GM23338 (cell line): ENCODE data around the gene UBE2E2. TPM values are rescaled to one million over a fixed set of nuclear protein-coding genes. Genes with fewer than 3 reads are reported as not detected.

Source experiments
- ATAC-seq: fragments of 200-7000 bp; cut with Tn5 transposase; 3 replicates; pipeline ENCODE4 v1.9.1; 2020
- DNase-seq: peaks from one replicate; pipeline ENCODE4 v3.0.0-alpha.2; 2015; ENCODE audit warnings: low spot score
- H2AFZ ChIP-seq: fragments of 200-600 bp; sonication (generic); 2 replicates; pipeline ENCODE4 v1.8.0; 2016; ENCODE audit warnings: antibody characterized with exemption, mild to moderate bottlenecking, moderate library complexity
- H3F3A ChIP-seq: fragments of 200-600 bp; sonication (generic); replicated peaks from 2 replicates; pipeline ENCODE4 v1.8.0; 2017; ENCODE audit warnings: antibody characterized with exemption, mixed run types, low read depth
- H3K27ac ChIP-seq: fragments of 200-600 bp; sonication (generic); 2 replicates; pipeline ENCODE4 v1.6.1; 2016; ENCODE audit warnings: low read depth
- H3K27me3 ChIP-seq: fragments of 200-600 bp; sonication (generic); 2 replicates; pipeline ENCODE4 v1.8.0; 2016; ENCODE audit warnings: mild to moderate bottlenecking, mixed run types, moderate library complexity; ENCODE audit not compliant: insufficient read depth
- H3K36me3 ChIP-seq: fragments of 200-600 bp; sonication (generic); 2 replicates; pipeline ENCODE4 v1.8.0; 2016; ENCODE audit warnings: mild to moderate bottlenecking; ENCODE audit not compliant: insufficient read depth
- H3K4me1 ChIP-seq: fragments of 200-600 bp; sonication (generic); 2 replicates; pipeline ENCODE4 v1.8.0; 2016; ENCODE audit warnings: mild to moderate bottlenecking, moderate library complexity; ENCODE audit not compliant: insufficient read depth
- H3K4me2 ChIP-seq: fragments of 200-600 bp; sonication (generic); 2 replicates; pipeline ENCODE4 v1.7.1; 2017; ENCODE audit warnings: mixed run types
- H3K4me3 ChIP-seq: fragments of 200-600 bp; sonication (generic); 2 replicates; pipeline ENCODE4 v1.6.1; 2016; ENCODE audit warnings: mixed run types
- H3K79me2 ChIP-seq: fragments of 200-600 bp; sonication (generic); replicated peaks from 2 replicates; pipeline ENCODE4 v1.8.0; 2017; ENCODE audit warnings: mild to moderate bottlenecking; ENCODE audit not compliant: insufficient read depth
- H3K9me2 ChIP-seq: fragments of 200-600 bp; sonication (generic); 2 replicates; pipeline ENCODE4 v1.8.0; 2017; ENCODE audit not compliant: insufficient read depth
- H4K20me1 ChIP-seq: fragments of 200-600 bp; sonication (generic); replicated peaks from 2 replicates; pipeline ENCODE4 v1.8.0; 2017; ENCODE audit warnings: mild to moderate bottlenecking; ENCODE audit not compliant: insufficient read depth
- H3K27ac Mint-ChIP-seq: 2 replicates; pipeline ENCODE4 v1.8.0; 2020; ENCODE audit warnings: inconsistent platforms, mild to moderate bottlenecking, moderate library complexity, mixed read lengths
- H3K27me3 Mint-ChIP-seq: 3 replicates; pipeline ENCODE4 v1.8.0; 2022; ENCODE audit warnings: low read depth, mild to moderate bottlenecking, moderate library complexity, mixed read lengths, inconsistent platforms; ENCODE audit not compliant: insufficient read depth, poor library complexity
- H3K36me3 Mint-ChIP-seq: 3 replicates; pipeline ENCODE4 v1.8.0; 2021; ENCODE audit warnings: low read depth, mild to moderate bottlenecking, inconsistent platforms, moderate library complexity, mixed read lengths
- H3K4me1 Mint-ChIP-seq: 3 replicates; pipeline ENCODE4 v1.8.0; 2020; ENCODE audit warnings: mild to moderate bottlenecking, inconsistent platforms, mixed read lengths
- H3K4me3 Mint-ChIP-seq: 3 replicates; pipeline ENCODE4 v1.8.0; 2021; ENCODE audit warnings: moderate library complexity, mild to moderate bottlenecking, inconsistent platforms, mixed read lengths
- H3K9me3 Mint-ChIP-seq: 3 replicates; pipeline ENCODE4 v1.8.0; 2020; ENCODE audit warnings: moderate library complexity, mild to moderate bottlenecking, inconsistent platforms, mixed read lengths
- CREB1 ChIP-seq: fragments of 250-450 bp; sonication (Bioruptor Pico); IDR thresholded peaks from 2 replicates; pipeline ENCODE4 v1.5.0; 2020; ENCODE audit warnings: low read depth, mild to moderate bottlenecking, moderate library complexity
- CTCF ChIP-seq, 2 experiments: fragments of 200-600 bp in 1 of 2; sonication (generic) in 1 of 2; conservative IDR thresholded peaks; 2 replicates each; pipeline versions ENCODE4 v1.5.1 to v1.6.1; 2016 to 2017; ENCODE audit warnings: antibody characterized with exemption in 2 of 2, low read depth in 2 of 2, mild to moderate bottlenecking in 2 of 2, moderate library complexity in 1 of 2
- ETS1 ChIP-seq: IDR thresholded peaks from 2 replicates; pipeline ENCODE4 v1.6.1; 2016; ENCODE audit warnings: antibody characterized with exemption
- EZH2 ChIP-seq: fragments of 200-600 bp; sonication (generic); IDR thresholded peaks from one replicate; pipeline ENCODE4 v1.8.0; 2017; ENCODE audit warnings: antibody characterized with exemption, mild to moderate bottlenecking, low read depth; ENCODE audit not compliant: unreplicated experiment
- EZH2phosphoT487 ChIP-seq: fragments of 200-600 bp; sonication (generic); IDR thresholded peaks from one replicate; pipeline ENCODE4 v1.8.1; 2018; ENCODE audit warnings: antibody characterized with exemption; ENCODE audit not compliant: unreplicated experiment
- JUNB ChIP-seq: IDR thresholded peaks from one replicate; pipeline ENCODE4 v1.6.1; 2016; ENCODE audit warnings: antibody characterized with exemption; ENCODE audit not compliant: unreplicated experiment
- NANOG ChIP-seq: IDR thresholded peaks from 2 replicates; pipeline ENCODE4 v1.6.1; 2016; ENCODE audit warnings: antibody characterized with exemption, borderline replicate concordance
- POLR2AphosphoS5 ChIP-seq: IDR thresholded peaks from 2 replicates; pipeline ENCODE4 v1.6.1; 2016; ENCODE audit warnings: antibody characterized with exemption, low read depth
- STAT1 ChIP-seq: IDR thresholded peaks from one replicate; pipeline ENCODE4 v1.6.1; 2016; ENCODE audit warnings: antibody characterized with exemption; ENCODE audit not compliant: unreplicated experiment
- ZNF114 ChIP-seq: fragments of 250-450 bp; sonication (Bioruptor Pico); IDR thresholded peaks from 2 replicates; pipeline ENCODE4 v1.5.0; 2020; ENCODE audit warnings: mild to moderate bottlenecking, moderate library complexity
- ZNF331 ChIP-seq: fragments of 250-450 bp; sonication (Bioruptor Pico); IDR thresholded peaks from 2 replicates; pipeline ENCODE4 v1.5.0; 2020; ENCODE audit warnings: low read depth, mild to moderate bottlenecking, moderate library complexity
- ZNF462 ChIP-seq: fragments of 250-450 bp; sonication (Bioruptor Pico); IDR thresholded peaks from 2 replicates; pipeline ENCODE4 v1.5.0; 2020; ENCODE audit warnings: mild to moderate bottlenecking, moderate library complexity
- polyA plus RNA-seq: library from polyadenylated mRNA; unstranded; fragments of >200 nt; fragmentation: Nextera tagmentation; extraction: Ambion mirVana; gene quantifications from 2 replicates; pipeline ENCODE4 v1.2.1, GENCODE V29; 2016
- total RNA-seq: library from RNA; depleted of rRNA; stranded (reverse); fragments of >200 nt; shearing (Covaris generic); gene quantifications from 2 replicates; pipeline ENCODE4 v1.2.3, GENCODE V29; 2014
- TF ChIP-seq, protein P1 (sequence below): IDR thresholded peaks from one replicate; pipeline ENCODE4 v1.6.1; 2018; ENCODE audit warnings: antibody characterized with exemption; ENCODE audit not compliant: unreplicated experiment

Gene UBE2E2
- total and polyA plus RNA-seq, 2 experiments from 2014 or later = 86.9 to 169 TPM

- no peak overlapping the region; the same call in 1 of the 2 replicates for H3K27ac Mint-ChIP-seq
- TF ChIP-seq CREB1 (CRISPR knock-in tag) (no peak), EZH2 (no peak), ZNF114 (CRISPR knock-in tag) (no peak), ZNF331 (CRISPR knock-in tag) (no peak), STAT1 (no peak), ZNF462 (CRISPR knock-in tag) (no peak), CTCF (conservative IDR thresholded peaks at IDR 0.05; ENCODE audit: low read depth in 2 of 2) (no peak), ETS1 (no peak), JUNB (no peak), POLR2AphosphoS5 (no peak), NANOG (no peak), EZH2phosphoT487 (no peak)
- TF ChIP-seq, protein P1, sequence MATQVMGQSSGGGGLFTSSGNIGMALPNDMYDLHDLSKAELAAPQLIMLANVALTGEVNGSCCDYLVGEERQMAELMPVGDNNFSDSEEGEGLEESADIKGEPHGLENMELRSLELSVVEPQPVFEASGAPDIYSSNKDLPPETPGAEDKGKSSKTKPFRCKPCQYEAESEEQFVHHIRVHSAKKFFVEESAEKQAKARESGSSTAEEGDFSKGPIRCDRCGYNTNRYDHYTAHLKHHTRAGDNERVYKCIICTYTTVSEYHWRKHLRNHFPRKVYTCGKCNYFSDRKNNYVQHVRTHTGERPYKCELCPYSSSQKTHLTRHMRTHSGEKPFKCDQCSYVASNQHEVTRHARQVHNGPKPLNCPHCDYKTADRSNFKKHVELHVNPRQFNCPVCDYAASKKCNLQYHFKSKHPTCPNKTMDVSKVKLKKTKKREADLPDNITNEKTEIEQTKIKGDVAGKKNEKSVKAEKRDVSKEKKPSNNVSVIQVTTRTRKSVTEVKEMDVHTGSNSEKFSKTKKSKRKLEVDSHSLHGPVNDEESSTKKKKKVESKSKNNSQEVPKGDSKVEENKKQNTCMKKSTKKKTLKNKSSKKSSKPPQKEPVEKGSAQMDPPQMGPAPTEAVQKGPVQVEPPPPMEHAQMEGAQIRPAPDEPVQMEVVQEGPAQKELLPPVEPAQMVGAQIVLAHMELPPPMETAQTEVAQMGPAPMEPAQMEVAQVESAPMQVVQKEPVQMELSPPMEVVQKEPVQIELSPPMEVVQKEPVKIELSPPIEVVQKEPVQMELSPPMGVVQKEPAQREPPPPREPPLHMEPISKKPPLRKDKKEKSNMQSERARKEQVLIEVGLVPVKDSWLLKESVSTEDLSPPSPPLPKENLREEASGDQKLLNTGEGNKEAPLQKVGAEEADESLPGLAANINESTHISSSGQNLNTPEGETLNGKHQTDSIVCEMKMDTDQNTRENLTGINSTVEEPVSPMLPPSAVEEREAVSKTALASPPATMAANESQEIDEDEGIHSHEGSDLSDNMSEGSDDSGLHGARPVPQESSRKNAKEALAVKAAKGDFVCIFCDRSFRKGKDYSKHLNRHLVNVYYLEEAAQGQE = no peak
- no peaks in the 10 kb centered on the region for H3F3A ChIP-seq
- H4K20me1 ChIP-seq = no peaks in the 10 kb centered on the region
- H3K4me3 ChIP-seq = no peak overlapping the region
- peaks cover 39% of the 10 kb centered on the region for H3K9me3 Mint-ChIP-seq
- H3K9me2 ChIP-seq = no peaks in the 10 kb centered on the region
- H3K79me2 ChIP-seq = peaks cover 9% of the 10 kb centered on the region; the same call in 1 of the 2 replicates
- H3K4me2 ChIP-seq = no peak overlapping the region
- peaks cover 41% of the 10 kb centered on the region for H3K36me3 Mint-ChIP-seq
- H3K4me3 Mint-ChIP-seq = no peak overlapping the region
- no peak overlapping the region for H3K27ac ChIP-seq
- DNase-seq = no peak
- H3K27me3 ChIP-seq = no peaks in the 10 kb centered on the region
- no peak overlapping the region for H2AFZ ChIP-seq
- peak; percentile 69 for ATAC-seq
- peaks cover 24% of the 10 kb centered on the region for H3K4me1 Mint-ChIP-seq
- H3K27me3 Mint-ChIP-seq = peaks cover 2% of the 10 kb centered on the region
- H3K36me3 ChIP-seq = no peaks in the 10 kb centered on the region
- H3K4me1 ChIP-seq = peaks cover 23% of the 10 kb centered on the region
Measured at GRCh38 chr3:23480329-23480714, 277.2 kb downstream of the UBE2E2 start.
